ENCODE data around the gene SPECC1L. TPM values are rescaled to one million over a fixed set of nuclear protein-coding genes. Genes with fewer than 3 reads are reported as not detected.

The SPECC1L gene
- total and polyA plus RNA-seq, 7 experiments from 2014 or later, result 14.6 to 69.0 (median 39.9) TPM

DNA sequence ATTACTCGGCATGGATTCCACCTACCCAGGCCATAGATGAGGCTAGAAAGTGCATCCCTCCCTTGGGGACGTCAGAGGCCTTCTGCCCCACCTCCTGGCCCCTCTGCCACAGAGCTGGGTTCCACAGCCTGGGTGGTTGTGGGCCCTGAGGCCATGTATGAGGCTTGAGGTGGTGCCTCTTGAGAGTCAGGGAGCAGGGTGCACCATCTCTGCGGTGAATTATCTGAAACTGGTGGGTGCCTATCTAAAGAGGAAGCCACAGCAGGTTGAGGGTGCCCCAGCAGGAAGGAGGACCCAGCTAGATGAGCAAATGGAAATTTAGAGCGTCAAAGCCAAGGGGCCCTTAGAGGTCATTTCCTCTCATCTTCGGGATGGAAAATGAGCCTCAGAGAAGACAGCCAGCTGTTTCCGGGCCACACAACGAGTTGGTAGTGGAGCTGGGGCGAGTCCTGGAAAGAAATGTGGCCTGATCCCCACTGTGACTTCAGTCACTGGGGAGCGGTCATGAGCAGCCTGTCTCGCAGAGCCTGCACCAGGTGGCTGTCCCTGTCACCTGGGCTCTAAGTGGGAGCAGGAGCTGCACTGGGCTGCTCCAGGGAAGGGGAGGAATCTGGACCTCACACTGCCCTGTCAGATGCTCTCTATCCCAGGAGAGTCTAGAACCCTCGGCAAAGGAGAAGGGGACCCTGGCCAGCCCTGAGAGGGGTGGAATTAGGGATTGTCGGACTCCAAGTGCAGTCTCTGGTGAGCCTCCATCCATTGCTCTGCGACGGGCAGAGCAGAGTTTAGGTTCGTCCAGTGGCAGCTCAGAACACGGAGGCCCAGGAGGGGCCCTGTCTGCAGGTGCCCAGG, 164.1 kb downstream of the SPECC1L start:
- peak overlapping the region; percentile 75 to 97 (median 94) for H3K27ac Mint-ChIP-seq
- H3K4me1 ChIP-seq (ENCODE audit: control insufficient read depth in 2 of 2, insufficient read depth in 2 of 2, low read length in 2 of 2), result peaks cover 79 to 82% of the 10 kb centered on the region in 2 donors
- intact Hi-C loops (cut with micrococcal nuclease), result loop anchor here (1.0 to 10.0 kb wide), 5 partner anchors 7 to 121 kb away; partner anchors contain the start of genes ADORA2A (in 1 of the 2), GUCD1 (in 1 of the 2) and SNRPD3 (in 1 of the 2)
- peaks cover 0 to 2% (median 0%) of the 10 kb centered on the region in 11 donors for H3K9me3 Mint-ChIP-seq
- H3K4me3 Mint-ChIP-seq, result peak overlapping the region; percentile 73 to 84 (median 78)
- H3K27me3 Mint-ChIP-seq, result no peaks in the 10 kb centered on the region
- H3K27me3 ChIP-seq (ENCODE audit: control insufficient read depth in 2 of 2, insufficient read depth in 2 of 2, low read length in 2 of 2), result no peaks in the 10 kb centered on the region
- ATAC-seq (peak; percentile 82), DNase-seq (peak in 8 of 9 donors; percentile 62 to 86 (median 72))
- POLR2A ChIA-PET, result interaction anchor here (0.7 to 5.1 kb wide), 7 partner anchors 8 to 120 kb away, joined by 3 to 32 read pairs (median 5); partner anchors contain the start of genes ADORA2A and GUCD1
- peak overlapping the region; percentile 24 for H3K4me3 ChIP-seq (ENCODE audit: low read length)
- H3K36me3 Mint-ChIP-seq, result peaks cover 0 to 13% (median 5%) of the 10 kb centered on the region in 5 donors
- CTCF ChIA-PET, result interaction anchor here (1.2 to 2.5 kb wide), 3 partner anchors 8 to 22 kb away, joined by 3 to 15 read pairs (median 5); no protein-coding TSS in a partner anchor
- H3K4me1 Mint-ChIP-seq, result peaks cover 41 to 94% (median 85%) of the 10 kb centered on the region in 7 donors
- H3K9me3 ChIP-seq (ENCODE audit: control insufficient read depth in 2 of 3, low read length in 3 of 3), result no peaks in the 10 kb centered on the region
- H3K27ac ChIP-seq (ENCODE audit: low read depth, low read length), result peak overlapping the region; percentile 97
- peaks cover 0 to 61% (median 20%) of the 10 kb centered on the region in 3 experiments for H3K36me3 ChIP-seq (ENCODE audit: control insufficient read depth in 2 of 3, insufficient read depth in 3 of 3, low read length in 3 of 3)

DNA sequence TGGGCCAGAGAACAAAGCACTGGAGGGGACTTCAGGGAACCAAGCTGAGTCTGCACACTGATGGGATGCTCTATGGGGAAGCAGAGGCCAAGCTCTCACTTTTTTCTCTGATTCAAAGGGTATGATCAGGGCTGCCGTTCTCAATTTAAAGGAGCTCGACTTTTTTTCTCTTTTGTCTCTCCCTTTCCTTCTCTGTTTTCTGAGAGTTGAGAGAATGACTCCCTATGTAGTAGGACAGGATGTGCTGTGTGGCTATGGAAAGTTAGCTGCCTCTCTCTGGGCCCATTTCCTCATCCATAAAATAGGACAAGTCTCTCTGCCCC, 164.7 kb downstream of the SPECC1L start:
- H3K9me3 ChIP-seq (ENCODE audit: control insufficient read depth in 2 of 3, low read length in 3 of 3), result no peaks in the 10 kb centered on the region
- Mint-ChIP-seq H3K36me3 (peaks cover 0 to 13% (median 7%) of the 10 kb centered on the region in 5 donors), H3K27me3 (no peaks in the 10 kb centered on the region), H3K4me3 (peak overlapping the region in 9 of 10 donors; percentile 19 to 84 (median 75)), H3K4me1 (peaks cover 36 to 93% (median 81%) of the 10 kb centered on the region in 7 donors), H3K9me3 (peaks cover 0 to 2% (median 0%) of the 10 kb centered on the region in 11 donors), H3K27ac (peak overlapping the region; percentile 72 to 97 (median 92))
- no peak for ATAC-seq
- peaks cover 0 to 67% (median 20%) of the 10 kb centered on the region in 3 experiments for H3K36me3 ChIP-seq (ENCODE audit: control insufficient read depth in 2 of 3, insufficient read depth in 3 of 3, low read length in 3 of 3)
- no peak for DNase-seq
- ChIA-PET POLR2A (interaction anchor here (0.7 to 5.1 kb wide), 6 partner anchors 9 to 120 kb away, joined by 3 to 32 read pairs (median 4); partner anchors contain the start of genes ADORA2A and GUCD1), CTCF (interaction anchor here (0.5 to 2.5 kb wide), 4 partner anchors 9 to 91 kb away, joined by 3 to 15 read pairs (median 6); no protein-coding TSS in a partner anchor)
- H3K4me3 ChIP-seq (ENCODE audit: low read length), result peak overlapping the region; percentile 24
- peaks cover 74 to 76% of the 10 kb centered on the region in 2 donors for H3K4me1 ChIP-seq (ENCODE audit: control insufficient read depth in 2 of 2, insufficient read depth in 2 of 2, low read length in 2 of 2)
- peak overlapping the region; percentile 97 for H3K27ac ChIP-seq (ENCODE audit: low read depth, low read length)
- intact Hi-C loops (cut with micrococcal nuclease), result loop anchor here in 1 of 2 donors (1.0 to 10.0 kb wide), 2 partner anchors 8 to 60 kb away; partner anchors contain the start of gene ADORA2A
- H3K27me3 ChIP-seq (ENCODE audit: control insufficient read depth in 2 of 2, insufficient read depth in 2 of 2, low read length in 2 of 2), result no peaks in the 10 kb centered on the region

DNA sequence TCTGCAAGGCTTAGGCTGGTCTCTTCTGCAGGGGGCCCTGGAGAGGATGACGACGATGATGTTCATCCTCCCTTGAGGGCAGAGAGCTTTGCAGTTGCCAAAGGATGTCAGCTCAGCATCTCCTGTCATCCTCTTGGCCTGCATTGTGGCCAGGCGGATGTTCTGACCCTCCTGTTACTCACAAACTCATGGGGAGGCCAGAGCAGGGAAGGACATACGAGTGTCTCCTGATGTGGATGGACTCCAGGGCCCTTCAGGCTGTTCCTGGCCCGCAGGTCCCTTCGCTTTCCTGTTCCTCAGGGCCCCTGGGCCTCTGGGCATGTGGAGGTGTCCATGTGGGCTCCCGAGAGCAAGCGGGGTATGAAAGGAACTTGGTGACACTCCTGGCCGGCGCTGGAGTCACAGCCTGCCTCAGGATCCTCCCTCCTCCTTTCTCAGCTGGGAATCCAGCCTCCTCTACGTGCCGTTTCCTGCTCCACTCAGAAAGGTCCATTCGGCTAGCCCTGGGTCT, 165.3 kb downstream of the SPECC1L start:
- POLR2A ChIA-PET, result interaction anchor here (0.7 to 5.1 kb wide), 4 partner anchors 9 to 119 kb away, joined by 3 to 32 read pairs (median 4); partner anchors contain the start of genes ADORA2A and GUCD1
- Mint-ChIP-seq H3K4me1 (peaks cover 37 to 93% (median 83%) of the 10 kb centered on the region in 7 donors), H3K27ac (peak overlapping the region; percentile 72 to 97 (median 92)), H3K4me3 (peak overlapping the region in 2 of 10 donors; percentile 80 to 84), H3K27me3 (no peaks in the 10 kb centered on the region), H3K9me3 (peaks cover 0 to 2% (median 0%) of the 10 kb centered on the region in 11 donors), H3K36me3 (peaks cover 0 to 17% (median 12%) of the 10 kb centered on the region in 5 donors)
- Histone ChIP-seq H3K36me3 (ENCODE audit: control insufficient read depth in 2 of 3, insufficient read depth in 3 of 3, low read length in 3 of 3) (peaks cover 0 to 73% (median 26%) of the 10 kb centered on the region in 3 experiments), H3K27ac (ENCODE audit: low read depth, low read length) (peak overlapping the region; percentile 97), H3K9me3 (ENCODE audit: control insufficient read depth in 2 of 3, low read length in 3 of 3) (no peaks in the 10 kb centered on the region), H3K4me3 (ENCODE audit: low read length) (no peak overlapping the region), H3K27me3 (ENCODE audit: control insufficient read depth in 2 of 2, insufficient read depth in 2 of 2, low read length in 2 of 2) (no peaks in the 10 kb centered on the region), H3K4me1 (ENCODE audit: control insufficient read depth in 2 of 2, insufficient read depth in 2 of 2, low read length in 2 of 2) (peaks cover 67 to 70% of the 10 kb centered on the region in 2 donors)
- intact Hi-C loops (cut with micrococcal nuclease), result loop anchor here in 1 of 2 donors (1.0 to 10.0 kb wide), 2 partner anchors 9 to 61 kb away; partner anchors contain the start of gene ADORA2A
- no peak for DNase-seq
- no peak for ATAC-seq
- CTCF ChIA-PET, result interaction anchor here (0.5 to 2.5 kb wide), 4 partner anchors 10 to 92 kb away, joined by 3 to 15 read pairs (median 6); no protein-coding TSS in a partner anchor

DNA sequence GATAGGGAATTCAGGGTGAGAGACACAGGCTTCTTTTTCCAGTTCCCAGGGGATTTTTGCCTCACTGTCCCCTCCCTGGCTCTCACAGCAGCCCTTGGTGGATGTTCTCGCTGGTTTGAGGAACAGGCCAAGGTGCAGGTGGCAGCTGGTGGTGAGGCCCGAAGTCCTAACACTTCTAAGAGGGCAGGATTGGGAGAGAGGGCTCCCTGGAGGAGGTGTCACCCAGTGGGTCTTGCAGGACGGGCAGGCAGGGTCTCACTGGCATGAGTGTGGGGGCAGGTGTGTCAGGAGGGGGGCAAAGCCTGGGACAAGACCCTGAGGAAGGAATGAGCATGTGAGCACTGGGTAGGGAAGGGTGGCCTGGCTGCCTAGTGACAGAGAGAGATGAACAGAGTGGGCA, 165.9 kb downstream of the SPECC1L start:
- H3K36me3 ChIP-seq (ENCODE audit: control insufficient read depth in 2 of 3, insufficient read depth in 3 of 3, low read length in 3 of 3), result peaks cover under 1 to 79% (median 31%) of the 10 kb centered on the region in 3 experiments
- ATAC-seq (no peak), DNase-seq (no peak)
- H3K4me1 ChIP-seq (ENCODE audit: control insufficient read depth in 2 of 2, insufficient read depth in 2 of 2, low read length in 2 of 2), result peaks cover 61 to 64% of the 10 kb centered on the region in 2 donors
- peaks cover 36 to 93% (median 81%) of the 10 kb centered on the region in 7 donors for H3K4me1 Mint-ChIP-seq
- no peaks in the 10 kb centered on the region for H3K27me3 ChIP-seq (ENCODE audit: control insufficient read depth in 2 of 2, insufficient read depth in 2 of 2, low read length in 2 of 2)
- H3K27me3 Mint-ChIP-seq, result no peaks in the 10 kb centered on the region
- ChIA-PET CTCF (interaction anchor here (2.5 kb wide), 1 partner anchor 14 kb away, joined by 15 read pairs; no protein-coding TSS in a partner anchor), POLR2A (interaction anchor here (5.1 kb wide), 1 partner anchor 10 kb away, joined by 32 read pairs; the partner anchor contains the start of gene ADORA2A)
- no peak overlapping the region for H3K4me3 ChIP-seq (ENCODE audit: low read length)
- H3K4me3 Mint-ChIP-seq, result peak overlapping the region in 4 of 10 donors; percentile 33 to 72 (median 42)
- H3K9me3 Mint-ChIP-seq, result peaks cover 0 to 2% (median 0%) of the 10 kb centered on the region in 11 donors
- no peaks in the 10 kb centered on the region for H3K9me3 ChIP-seq (ENCODE audit: control insufficient read depth in 2 of 3, low read length in 3 of 3)
- peak overlapping the region; percentile 47 to 94 (median 88) for H3K27ac Mint-ChIP-seq
- intact Hi-C loops (cut with micrococcal nuclease), result loop anchor here in 1 of 2 donors (10.0 kb wide), 1 partner anchor 62 kb away; no protein-coding TSS in a partner anchor
- H3K27ac ChIP-seq (ENCODE audit: low read depth, low read length), result peak overlapping the region; percentile 97
- peaks cover 0 to 22% (median 16%) of the 10 kb centered on the region in 5 donors for H3K36me3 Mint-ChIP-seq

DNA sequence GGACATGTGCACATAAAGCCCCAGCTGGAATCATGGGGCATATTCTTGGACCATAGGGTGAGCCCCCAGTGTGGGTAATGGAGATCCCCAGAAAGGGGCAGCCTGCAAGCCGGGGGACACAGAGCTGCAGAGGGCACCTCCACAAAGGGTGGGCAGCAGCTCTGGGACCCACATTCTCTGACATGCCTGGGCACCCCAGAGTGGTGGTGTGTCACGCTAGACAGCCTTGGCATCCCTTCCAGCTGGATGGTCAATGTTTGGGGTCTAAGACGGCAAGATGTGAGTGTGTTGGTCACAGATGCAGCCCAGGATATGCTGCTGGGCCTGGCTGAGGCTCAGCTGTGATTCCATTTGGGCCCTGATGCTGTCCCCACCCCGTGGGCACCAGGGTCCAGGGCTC, 166.5 kb downstream of the SPECC1L start:
- peak overlapping the region in 4 of 10 donors; percentile 10 to 40 (median 17) for H3K4me3 Mint-ChIP-seq
- ChIA-PET CTCF (interaction anchor here (1.6 kb wide), 1 partner anchor 15 kb away, joined by 5 read pairs; no protein-coding TSS in a partner anchor), POLR2A (interaction anchor here (5.1 kb wide), 1 partner anchor 10 kb away, joined by 32 read pairs; the partner anchor contains the start of gene ADORA2A)
- peaks cover 55 to 62% of the 10 kb centered on the region in 2 donors for H3K4me1 ChIP-seq (ENCODE audit: control insufficient read depth in 2 of 2, insufficient read depth in 2 of 2, low read length in 2 of 2)
- H3K4me3 ChIP-seq (ENCODE audit: low read length), result no peak overlapping the region
- ATAC-seq (no peak), DNase-seq (no peak)
- intact Hi-C loops (cut with micrococcal nuclease), result loop anchor here in 1 of 2 donors (10.0 kb wide), 1 partner anchor 62 kb away; no protein-coding TSS in a partner anchor
- H3K27ac Mint-ChIP-seq, result peak overlapping the region; percentile 62 to 94 (median 88)
- H3K27me3 ChIP-seq (ENCODE audit: control insufficient read depth in 2 of 2, insufficient read depth in 2 of 2, low read length in 2 of 2), result no peaks in the 10 kb centered on the region
- H3K36me3 Mint-ChIP-seq, result peaks cover 0 to 24% (median 18%) of the 10 kb centered on the region in 5 donors
- no peaks in the 10 kb centered on the region for H3K27me3 Mint-ChIP-seq
- no peaks in the 10 kb centered on the region for H3K9me3 ChIP-seq (ENCODE audit: control insufficient read depth in 2 of 3, low read length in 3 of 3)
- peaks cover 6 to 84% (median 31%) of the 10 kb centered on the region in 3 experiments for H3K36me3 ChIP-seq (ENCODE audit: control insufficient read depth in 2 of 3, insufficient read depth in 3 of 3, low read length in 3 of 3)
- H3K4me1 Mint-ChIP-seq, result peaks cover 32 to 92% (median 77%) of the 10 kb centered on the region in 7 donors
- H3K27ac ChIP-seq (ENCODE audit: low read depth, low read length), result peak overlapping the region; percentile 97
- peaks cover 0 to 2% (median 0%) of the 10 kb centered on the region in 11 donors for H3K9me3 Mint-ChIP-seq

Measured in naive thymus-derived CD4-positive, alpha-beta T cell (primary cell).